ENCODE measurements around the gene SLC7A6OS. TPM values are rescaled to one million over a fixed set of nuclear protein-coding genes. Genes with fewer than 3 reads are reported as not detected.

The SLC7A6OS gene
- 15.0 and 22.2 TPM in 2 replicates for total RNA-seq (2014; rRNA removed; shearing (Covaris generic))

- DNase-seq (ENCODE audit: low spot score), result peak; percentile 92
These were observed at the start of gene SLC7A6OS, which contains the start of gene PRMT7 for GRCh38 chr16:68310774-68311511. Gene SLC7A6OS (minus strand): TSS chr16:68310946. CDS start chr16:68310926, 20 bp downstream. Gene PRMT7 (plus strand): TSS chr16:68311019. CDS start chr16:68315980, 4,961 bp downstream.

DNA sequence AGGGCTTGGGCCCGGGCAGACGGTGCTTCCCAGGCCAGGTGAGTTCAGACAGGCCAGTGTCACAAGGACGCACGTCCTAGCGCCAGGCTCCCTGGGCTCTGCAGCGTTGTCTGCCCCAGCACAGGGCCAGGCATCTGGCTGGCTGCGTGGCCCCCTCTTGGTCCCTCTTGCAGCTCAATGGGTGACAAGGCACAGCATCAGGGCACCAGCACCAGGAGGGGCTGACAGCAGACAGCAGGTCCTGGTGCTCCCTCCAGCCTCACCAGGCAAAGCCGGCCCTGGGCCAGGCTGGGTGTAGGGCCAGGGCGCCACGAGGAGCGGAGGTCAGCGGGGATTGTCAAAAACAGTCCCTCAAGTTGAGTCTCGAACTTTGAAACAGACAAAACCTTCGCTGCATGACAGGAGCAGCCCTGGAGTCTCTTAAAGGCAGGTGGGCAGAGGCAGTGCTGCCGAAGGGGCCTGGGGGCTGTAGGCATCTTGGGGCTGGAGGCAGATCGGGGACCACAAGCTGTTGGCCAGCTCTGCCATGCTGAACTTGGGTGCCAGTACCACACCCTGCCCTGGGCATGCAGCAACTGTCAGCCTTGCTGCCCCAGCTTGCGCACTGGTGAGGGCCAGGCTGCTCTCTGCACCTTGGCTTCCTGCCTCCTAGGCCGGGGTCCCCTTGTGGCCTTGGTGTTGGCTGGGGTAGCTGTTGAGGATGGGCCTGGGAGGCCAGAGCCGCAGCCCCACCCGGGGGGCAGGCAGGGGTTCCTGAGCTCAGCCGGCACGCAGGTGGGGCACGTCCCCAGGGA, 48.8 kb upstream of the SLC7A6OS start:
- DNase-seq (ENCODE audit: low spot score), result no peak

DNA sequence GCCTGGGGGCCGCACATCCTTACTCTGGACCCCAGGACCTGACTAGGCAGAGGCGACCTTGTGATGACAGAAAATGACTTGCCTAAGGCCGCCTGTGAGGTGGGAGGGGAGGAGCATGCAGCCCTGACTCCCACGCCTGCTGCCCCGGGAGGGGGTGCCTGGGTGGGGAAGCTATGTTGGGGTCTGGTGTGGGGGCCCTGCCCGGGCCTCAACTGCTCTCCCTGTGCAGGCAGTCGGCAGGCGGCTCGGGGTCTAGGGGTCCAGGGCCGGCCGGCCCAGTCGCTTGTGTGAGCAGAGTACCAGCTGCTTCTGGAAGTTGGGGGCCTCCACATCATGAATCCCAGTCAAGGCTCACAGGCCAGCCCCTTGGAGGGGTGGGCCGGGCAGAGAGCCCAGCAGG, 48.2 kb upstream of the SLC7A6OS start:
- no peak for DNase-seq (ENCODE audit: low spot score)

GRCh38 chr16:68357923-68358322, 47.2 kb upstream of the SLC7A6OS start:
- DNase-seq (ENCODE audit: low spot score), result no peak

- no peak for DNase-seq (ENCODE audit: low spot score)
These were observed 46.8 kb upstream of the SLC7A6OS start for GRCh38 chr16:68357521-68357922.

- DNase-seq (ENCODE audit: low spot score), result no peak
These were observed 46.2 kb upstream of the SLC7A6OS start for GRCh38 chr16:68356919-68357286.

DNA sequence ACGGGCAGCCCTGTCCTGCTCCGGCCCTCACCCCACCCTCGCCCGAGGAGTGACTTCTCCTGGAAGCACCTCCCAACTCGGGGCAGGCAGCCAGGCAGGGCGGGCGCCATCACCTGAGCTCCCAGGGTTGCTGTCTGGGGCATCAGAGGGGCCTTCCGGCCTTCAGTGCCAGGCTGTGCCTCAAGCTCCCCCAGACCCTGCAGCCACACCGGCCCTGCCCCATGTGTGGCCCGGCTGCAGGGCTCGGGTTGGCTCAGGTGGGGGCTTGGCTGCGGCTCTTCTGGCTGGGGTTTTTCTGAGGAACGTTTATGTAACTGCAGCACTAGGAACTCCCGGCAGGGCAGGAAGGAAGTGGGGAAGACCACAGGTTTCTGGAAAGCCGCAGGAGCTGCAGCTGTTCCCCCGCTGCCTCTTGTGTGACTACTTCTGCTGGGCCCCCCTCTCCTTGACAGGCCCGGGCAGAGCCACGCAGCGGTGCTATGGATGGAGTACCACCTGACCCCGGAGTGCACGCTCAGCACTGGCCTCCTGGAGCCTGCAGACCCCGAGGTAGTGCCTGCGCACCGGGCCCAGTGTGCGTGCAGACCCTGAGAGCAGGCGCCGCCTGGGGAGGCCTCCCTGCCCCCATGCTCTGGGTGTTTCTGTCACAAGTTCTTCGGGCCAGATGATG, 45.6 kb upstream of the SLC7A6OS start:
- DNase-seq (ENCODE audit: low spot score), result no peak

DNA sequence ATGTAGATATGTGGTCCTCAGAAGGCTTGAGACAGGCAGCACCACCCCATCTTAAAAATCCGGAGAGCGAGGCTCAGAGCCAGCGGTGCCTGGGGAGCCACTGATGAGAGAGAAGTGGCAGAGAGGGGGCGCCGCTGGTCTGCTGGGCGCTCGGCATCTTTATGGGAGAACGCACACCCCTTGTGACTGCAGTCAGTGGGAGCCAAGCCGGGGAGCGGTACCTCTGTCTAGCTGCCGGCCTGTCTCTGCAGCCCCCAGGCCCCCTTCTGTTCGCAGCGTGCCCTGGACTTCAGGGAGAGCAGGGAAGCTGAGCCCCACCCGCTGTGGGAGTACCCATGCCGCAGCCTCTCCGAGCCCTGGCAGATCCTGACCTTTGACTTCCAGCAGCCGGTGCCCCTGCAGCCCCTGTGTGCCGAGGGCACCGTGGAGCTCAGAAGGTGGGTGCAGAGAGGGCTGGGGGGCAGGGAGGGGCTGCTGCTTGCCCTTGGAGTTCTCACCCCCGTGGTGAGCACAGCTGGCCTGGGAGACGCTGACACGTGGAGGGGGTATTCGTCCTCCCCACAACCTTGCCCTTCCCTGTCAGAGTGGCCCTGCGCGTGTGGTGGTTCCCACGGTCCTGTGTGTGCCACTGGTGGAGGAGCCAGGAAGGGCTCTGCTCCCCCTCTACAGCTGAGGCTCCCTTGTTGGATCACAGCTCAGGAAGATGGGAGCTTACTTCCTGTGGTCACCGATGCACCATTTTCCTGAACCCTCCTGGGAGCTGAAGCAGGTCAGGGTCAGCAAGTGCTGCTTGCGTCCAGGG, 44.9 kb upstream of the SLC7A6OS start:
- DNase-seq (ENCODE audit: low spot score), result no peak

- no peak for DNase-seq (ENCODE audit: low spot score)
These were observed 44.1 kb upstream of the SLC7A6OS start for GRCh38 chr16:68354816-68355215.

- DNase-seq (ENCODE audit: low spot score), result no peak
These were observed 42.6 kb upstream of the SLC7A6OS start for GRCh38 chr16:68353366-68353765.

- peak; percentile 72 for DNase-seq (ENCODE audit: low spot score)
These were observed 41.3 kb upstream of the SLC7A6OS start for GRCh38 chr16:68351991-68352431.

DNA sequence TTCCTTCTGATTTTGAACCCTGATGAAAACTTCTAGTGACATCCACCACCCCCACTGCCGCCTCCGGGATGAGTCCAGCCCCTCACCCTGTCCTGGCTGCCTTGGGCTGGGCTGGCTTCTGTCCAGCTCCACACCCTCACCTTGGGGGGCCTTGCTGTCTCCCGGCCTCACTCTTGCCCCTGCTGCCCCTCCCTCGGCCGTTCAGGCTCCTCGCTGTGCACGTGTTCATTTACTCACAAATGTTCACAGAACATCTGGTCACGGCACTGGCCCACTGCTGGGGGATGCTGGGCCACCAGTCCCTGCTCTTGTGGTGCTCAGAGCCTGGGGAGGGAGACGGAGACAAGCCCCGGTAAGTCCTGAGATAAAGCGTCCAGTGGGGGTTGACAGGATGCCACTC, 40.7 kb upstream of the SLC7A6OS start:
- no peak for DNase-seq (ENCODE audit: low spot score)

DNA sequence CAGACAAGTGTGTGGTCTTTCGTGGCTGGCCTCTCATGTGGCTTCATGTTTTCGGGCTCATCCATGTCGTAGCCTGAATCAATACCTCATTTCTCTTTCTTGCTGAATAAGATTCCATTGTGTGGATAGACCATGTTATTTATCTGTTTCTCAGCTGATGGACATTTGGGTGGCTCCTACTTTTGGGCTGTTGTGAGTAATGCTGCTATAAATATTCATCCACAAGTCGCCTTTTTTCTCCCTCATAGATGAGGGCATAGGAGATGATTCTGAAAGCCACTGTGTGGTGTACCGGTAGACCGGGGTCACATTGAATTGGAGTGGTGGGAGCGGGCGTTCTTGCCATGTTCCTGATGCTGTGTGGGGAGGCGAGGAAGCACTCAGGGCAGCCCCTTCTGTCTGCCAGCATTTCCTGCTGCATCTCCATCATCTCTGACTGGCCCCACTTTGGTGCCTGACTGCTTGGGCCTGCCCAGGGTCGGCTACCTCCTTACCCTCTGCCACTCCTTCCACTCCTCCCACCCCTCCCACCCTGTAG, 40.1 kb upstream of the SLC7A6OS start:
- no peak for DNase-seq (ENCODE audit: low spot score)

GRCh38 chr16:68349838-68350410, 39.2 kb upstream of the SLC7A6OS start:
- no peak for DNase-seq (ENCODE audit: low spot score)

- no peak for DNase-seq (ENCODE audit: low spot score)
These were observed 38.1 kb upstream of the SLC7A6OS start for GRCh38 chr16:68348639-68349445.

- DNase-seq (ENCODE audit: low spot score), result no peak
These were observed 36.9 kb upstream of the SLC7A6OS start for GRCh38 chr16:68347605-68348004.

GRCh38 chr16:68346892-68347480, 36.2 kb upstream of the SLC7A6OS start:
- no peak for DNase-seq (ENCODE audit: low spot score)

DNA sequence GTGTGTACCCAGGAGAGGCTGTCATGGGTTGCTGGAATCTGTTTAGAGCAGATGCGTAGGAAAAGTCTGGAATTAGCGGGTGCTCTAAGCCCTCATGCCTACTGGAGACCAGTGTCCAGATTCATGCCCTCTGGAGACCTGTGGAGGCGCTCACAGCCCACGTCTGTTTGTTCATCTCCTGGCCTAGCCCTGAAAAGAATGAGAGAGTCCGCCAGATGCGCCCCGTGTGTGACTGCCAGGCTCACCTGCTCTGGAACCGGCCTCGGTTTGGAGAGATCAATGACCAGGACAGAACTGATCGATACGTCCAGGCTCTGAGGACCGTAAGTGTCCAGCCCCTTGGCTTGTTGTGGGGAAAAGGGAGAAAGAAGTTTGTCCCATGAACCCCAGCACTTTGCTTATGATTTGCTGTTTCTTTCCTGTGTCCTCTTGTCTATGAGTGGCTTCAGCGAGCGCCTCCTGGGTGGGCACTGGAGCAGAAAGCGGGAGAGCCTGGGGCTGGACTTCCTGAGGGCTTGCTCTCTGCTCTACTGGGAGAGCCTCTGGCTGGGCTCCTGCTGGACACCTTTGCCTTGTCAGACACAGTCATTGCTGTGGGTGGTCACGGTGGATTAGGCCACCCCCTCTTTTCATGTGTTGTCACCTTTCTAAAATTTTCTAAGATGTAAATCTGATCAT, 35.4 kb upstream of the SLC7A6OS start:
- no peak for DNase-seq (ENCODE audit: low spot score)

GRCh38 chr16:68345351-68345810, 34.6 kb upstream of the SLC7A6OS start:
- no peak for DNase-seq (ENCODE audit: low spot score)
